Fibroblast of upper back skin (primary cell): ENCODE data around the gene MAGEB1.

Experiments used
- DNase-seq: peaks from one replicate; pipeline ENCODE4 v3.0.0-alpha.2; 2013

The MAGEB1 gene

GRCh38 chrX:30246769-30247489 is at the start of gene MAGEB1:
Gene MAGEB1 (plus strand): TSS chrX:30247146. CDS start chrX:30250494, 3,348 bp downstream.
- no peak for DNase-seq

GRCh38 chrX:30212172-30212571 is 34.8 kb upstream of the MAGEB1 start:
- no peak for DNase-seq

- DNase-seq: no peak
These were observed 31.5 kb upstream of the MAGEB1 start, which contains the start of gene MAGEB2 for GRCh38 chrX:30215357-30215843. Gene MAGEB2 (plus strand): TSS chrX:30215563. CDS start chrX:30218581, 3,018 bp downstream.

- no peak for DNase-seq
These were observed 29.5 kb upstream of the MAGEB1 start for GRCh38 chrX:30217465-30217864.

- DNase-seq: no peak
These were observed 27.6 kb upstream of the MAGEB1 start for GRCh38 chrX:30219372-30219771.

GRCh38 chrX:30220661-30221060 is 26.3 kb upstream of the MAGEB1 start:
- DNase-seq: no peak

- DNase-seq: no peak
These were observed 22.4 kb upstream of the MAGEB1 start for GRCh38 chrX:30224536-30224935.

GRCh38 chrX:30228526-30228925 is 18.4 kb upstream of the MAGEB1 start:
- no peak for DNase-seq

GRCh38 chrX:30230395-30230794 is 16.6 kb upstream of the MAGEB1 start, which contains the start of gene MAGEB3:
Gene MAGEB3 (plus strand): TSS chrX:30230657. CDS start chrX:30235925, 5,268 bp downstream.
- no peak for DNase-seq

GRCh38 chrX:30241724-30242415 is 5.1 kb upstream of the MAGEB1 start, which contains the start of gene MAGEB4:
Gene MAGEB4 (plus strand): TSS chrX:30242000. CDS start chrX:30242136, 136 bp downstream.
- no peak for DNase-seq

- DNase-seq: no peak
These were observed 1.9 kb downstream of the MAGEB1 start for GRCh38 chrX:30248854-30249253.

- DNase-seq: no peak
These were observed 6.3 kb downstream of the MAGEB1 start for GRCh38 chrX:30253257-30253656.

GRCh38 chrX:30259927-30260326 is 13.0 kb downstream of the MAGEB1 start:
- DNase-seq: no peak

GRCh38 chrX:30261012-30261411 is 14.1 kb downstream of the MAGEB1 start:
- DNase-seq: no peak

GRCh38 chrX:30262763-30263162 is 15.8 kb downstream of the MAGEB1 start:
- DNase-seq: no peak

- DNase-seq: no peak
These were observed 23.7 kb downstream of the MAGEB1 start for GRCh38 chrX:30270639-30271038.

- DNase-seq: peak; percentile 11
These were observed 28.6 kb downstream of the MAGEB1 start for GRCh38 chrX:30275498-30275897.

GRCh38 chrX:30278365-30278764 is 31.4 kb downstream of the MAGEB1 start:
- no peak for DNase-seq

GRCh38 chrX:30280428-30280827 is 33.5 kb downstream of the MAGEB1 start:
- DNase-seq: no peak

GRCh38 chrX:30282527-30282926 is 35.6 kb downstream of the MAGEB1 start:
- peak; percentile 3 for DNase-seq

GRCh38 chrX:30283456-30284200 is 36.7 kb downstream of the MAGEB1 start:
- peak; percentile 82 for DNase-seq

- DNase-seq: no peak
These were observed 49.7 kb downstream of the MAGEB1 start for GRCh38 chrX:30296408-30297254.
